Psoas muscle (tissue), 8 donors: ENCODE results near the gene MS4A4E. TPM values are rescaled to one million over a fixed set of nuclear protein-coding genes. Genes with fewer than 3 reads are reported as not detected.

Experiments used
- ATAC-seq, 4 donors: fragments of 200-7000 bp; cut with Tn5 transposase; one replicate each; pipeline ENCODE4 v1.9.1; 2020; ENCODE audit warnings: moderate library complexity in 3 of 4, mild to moderate bottlenecking in 2 of 4
- DNase-seq, 2 donors: peaks; one replicate each; pipeline ENCODE4 v3.0.0-alpha.2; 2020
- H3K27ac ChIP-seq: fragments of 200-600 bp; one replicate; pipeline ENCODE4 v1.8.0; 2022
- H3K27me3 ChIP-seq, 3 donors: fragments of 200-600 bp in 1 of 3; one replicate each; pipeline versions ENCODE4 v1.6.1 to v1.8.0; 2013 to 2022; ENCODE audit warnings: low read length in 2 of 3, mild to moderate bottlenecking in 2 of 3, moderate library complexity in 1 of 3; ENCODE audit not compliant: insufficient read depth in 3 of 3
- H3K36me3 ChIP-seq, 2 donors: fragments of 200-600 bp in 1 of 2; one replicate each; pipeline versions ENCODE4 v1.6.1 to v1.8.0; 2013 to 2022; ENCODE audit warnings: low read depth in 1 of 2, mild to moderate bottlenecking in 1 of 2, moderate library complexity in 1 of 2; ENCODE audit not compliant: insufficient read depth in 1 of 2
- H3K4me1 ChIP-seq: fragments of 200-600 bp; one replicate; pipeline ENCODE4 v1.8.0; 2022
- H3K4me3 ChIP-seq: fragments of 200-600 bp; one replicate; pipeline ENCODE4 v1.8.0; 2022; ENCODE audit warnings: mild to moderate bottlenecking
- H3K9me3 ChIP-seq: fragments of 200-600 bp; one replicate; pipeline ENCODE4 v1.8.0; 2022
- CTCF ChIP-seq: fragments of 200-600 bp; IDR thresholded peaks from one replicate; pipeline ENCODE4 v1.8.0; 2022; ENCODE audit warnings: antibody characterized with exemption
- WGBS, 3 donors: extraction: QIAGEN DNeasy Blood & Tissue Kit; methylation state at CpG; one replicate each; pipeline versions ENCODE4 v1.1.6 to v1.1.7; 2013; 5-methylcytosine and 5-hydroxymethylcytosine counted together
- intact Hi-C, 2 donors: fragments of 100-400 bp; cut with DNase I; formaldehyde crosslinking; loops; one replicate each; pipeline versions ENCODE4 v1.11.0 to v1.14.2; 2022
- polyA plus RNA-seq, 3 donors: library from polyadenylated mRNA; stranded (reverse); fragments of 200-250 nt; gene quantifications; one replicate each; pipeline ENCODE4 v1.2.3, GENCODE V29; 2013
- total RNA-seq, 4 donors: library from RNA; stranded (reverse); fragmentation: NEBNext Ultra II Directional in 2 of 4; extraction: Animal tissue kit (Norgen Biotek cat#: 25700) in 2 of 4; gene quantifications; one replicate each; pipeline versions ENCODE4 v1.2.1 to v1.2.4, GENCODE V29; 2021 to 2023
- donor health status: healthy with polysubstance abuse.
- donor health status: DM: no; HTN: no; CAD: no; lungs with moderate emphysema.
- donor health status: Bipolar disorder and iron deficiency.
- donor health status: healthy.
- donor health status: DM: yes; HTN: yes; CAD: no.
- donor health status: DM: no; HTN: no; CAD: no.
- donor health status: DM: no; HTN: no; CAD: no.
- donor health status: DM: yes; HTN: yes; CAD: no.

Gene MS4A4E
- total and polyA plus RNA-seq, 7 donors, result 0.05 to 1.6 (median 0.47) TPM

DNA sequence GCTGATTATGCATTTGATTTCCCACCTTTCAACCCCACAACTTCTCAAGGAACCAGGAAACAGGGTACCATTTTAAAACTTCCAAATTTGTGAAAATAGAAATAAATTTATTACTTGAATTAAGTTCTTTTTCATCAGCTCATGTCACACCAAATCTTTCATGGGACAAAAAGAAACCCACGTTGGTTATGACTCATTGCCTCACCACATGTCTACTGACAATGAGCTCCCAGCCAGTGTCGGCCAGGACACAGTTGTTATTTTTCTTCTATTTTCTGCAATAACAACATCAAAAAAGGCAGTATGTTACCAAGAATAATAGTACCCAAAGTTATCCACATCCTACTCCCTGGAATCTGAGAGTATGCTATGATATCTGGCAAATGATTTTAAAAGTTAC is 77.4 kb downstream of the MS4A4E start:
- intact Hi-C loops, result no loop called here
- H3K4me3 ChIP-seq, result no peak overlapping the region
- ATAC-seq (no peak), DNase-seq (no peak)
- TF ChIP-seq CTCF, result no peak
- no peaks in the 10 kb centered on the region for H3K36me3 ChIP-seq
- no peaks in the 10 kb centered on the region for H3K9me3 ChIP-seq
- 68 to 70% (median 69%) methylated on average over 2 of the region's 2 CpGs for WGBS, 3 donors
- no peaks in the 10 kb centered on the region for H3K27me3 ChIP-seq
- H3K27ac ChIP-seq, result no peak overlapping the region
- no peaks in the 10 kb centered on the region for H3K4me1 ChIP-seq

DNA sequence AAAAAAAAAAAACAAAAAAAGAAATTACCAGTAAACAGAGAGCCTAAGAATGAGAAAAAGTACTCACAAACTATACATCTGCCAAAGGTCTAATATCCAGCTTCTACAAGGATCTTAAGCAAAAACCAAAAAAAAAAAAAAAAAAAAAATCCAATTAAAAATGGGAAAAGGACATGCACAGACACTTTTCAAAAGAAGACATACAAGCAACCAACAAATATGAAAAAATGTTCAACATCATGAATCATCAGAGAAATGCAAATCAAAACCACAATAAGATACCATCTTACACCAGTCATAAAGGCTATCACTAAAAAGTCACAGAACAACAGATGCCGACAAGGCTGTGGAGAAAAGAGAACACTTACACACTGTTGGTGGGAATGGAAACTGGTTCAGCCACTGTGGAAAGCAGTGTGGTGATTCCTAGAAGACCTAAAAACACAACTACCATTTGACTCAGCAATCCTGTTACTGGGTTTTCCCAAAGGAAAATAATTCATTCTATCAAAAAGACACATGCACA is 78.3 kb downstream of the MS4A4E start:
- H3K4me3 ChIP-seq, result no peak overlapping the region
- WGBS, 3 donors, result 87 to 100% (median 100%) methylated on average over 1 of the region's 1 CpG
- H3K4me1 ChIP-seq, result no peaks in the 10 kb centered on the region
- H3K27ac ChIP-seq, result no peak overlapping the region
- no peaks in the 10 kb centered on the region for H3K27me3 ChIP-seq
- TF ChIP-seq CTCF, result no peak
- intact Hi-C loops, result no loop called here
- ATAC-seq (no peak), DNase-seq (no peak)
- H3K9me3 ChIP-seq, result no peaks in the 10 kb centered on the region
- H3K36me3 ChIP-seq, result no peaks in the 10 kb centered on the region

GRCh38 chr11:60161766-60162165 is 81.2 kb downstream of the MS4A4E start:
- ATAC-seq, result no peak
- intact Hi-C loops, result no loop called here

GRCh38 chr11:60161107-60161506 is 81.8 kb downstream of the MS4A4E start:
- Histone ChIP-seq H3K9me3 (no peaks in the 10 kb centered on the region), H3K4me1 (no peaks in the 10 kb centered on the region), H3K36me3 (no peaks in the 10 kb centered on the region), H3K27ac (no peak overlapping the region), H3K4me3 (no peak overlapping the region), H3K27me3 (no peaks in the 10 kb centered on the region)
- no peak for TF ChIP-seq CTCF
- 35 to 48% (median 42%) methylated on average over 2 of the region's 2 CpGs for WGBS, 3 donors
- ATAC-seq, result no peak
- intact Hi-C loops, result no loop called here
- no peak for DNase-seq

More at GRCh38 chr11:60161766-60162165, 81.2 kb downstream of the MS4A4E start:
- Histone ChIP-seq H3K27me3 (no peaks in the 10 kb centered on the region), H3K36me3 (no peaks in the 10 kb centered on the region), H3K4me3 (no peak overlapping the region), H3K4me1 (no peaks in the 10 kb centered on the region), H3K9me3 (no peaks in the 10 kb centered on the region), H3K27ac (no peak overlapping the region)
- WGBS, 3 donors, result 55 to 65% (median 62%) methylated on average over 4 of the region's 4 CpGs
- no peak for DNase-seq
- no peak for TF ChIP-seq CTCF

- WGBS, 3 donors, result 26 to 34% (median 27%) methylated on average over 1 of the region's 1 CpG
- no peak for ATAC-seq
- no peak overlapping the region for H3K4me3 ChIP-seq
- no peak for TF ChIP-seq CTCF
- H3K4me1 ChIP-seq, result no peaks in the 10 kb centered on the region
- no peaks in the 10 kb centered on the region for H3K9me3 ChIP-seq
- H3K27ac ChIP-seq, result no peak overlapping the region
- no peaks in the 10 kb centered on the region for H3K27me3 ChIP-seq
- no peaks in the 10 kb centered on the region for H3K36me3 ChIP-seq
- no peak for DNase-seq
- intact Hi-C loops, result no loop called here
Measured at GRCh38 chr11:60159868-60160267, 83.1 kb downstream of the MS4A4E start.
